ENCODE results near the gene JAZF1.

DNA sequence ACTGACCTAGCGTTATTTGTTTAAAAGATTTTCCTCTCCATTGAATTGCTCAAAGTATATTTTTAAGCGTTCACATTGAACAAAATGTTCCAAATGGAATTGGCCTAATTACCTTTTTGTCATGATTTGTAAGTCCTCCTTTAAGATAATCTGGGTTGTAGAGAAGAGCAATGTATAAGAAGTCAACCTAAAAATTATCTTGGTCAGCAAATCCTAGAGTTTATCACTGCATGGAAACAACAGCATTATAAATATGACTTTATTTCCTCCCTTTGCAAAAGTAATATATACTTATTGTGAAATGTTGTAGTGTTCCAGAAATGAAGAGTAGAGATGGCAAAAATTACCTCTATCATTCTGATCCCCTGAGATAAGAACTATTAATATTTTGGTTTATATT lies 381.4 kb downstream of the JAZF1 start:
- no peak for TF ChIP-seq EZH2 (IDR thresholded peaks at IDR 0.05; ENCODE audit: insufficient read depth, poor library complexity, severe bottlenecking)
- no peak for TF ChIP-seq EZH2phosphoT487 (IDR thresholded peaks at IDR 0.05; ENCODE audit: insufficient read depth, low read depth)

Measured in GM23248 (cell line).